ENCODE results near the gene COL18A1. TPM values are rescaled to one million over a fixed set of nuclear protein-coding genes. Genes with fewer than 3 reads are reported as not detected.

Gene COL18A1
- total RNA-seq, 4 donors from 2014 or later = 19.3 to 121 (median 23.3) TPM

DNA sequence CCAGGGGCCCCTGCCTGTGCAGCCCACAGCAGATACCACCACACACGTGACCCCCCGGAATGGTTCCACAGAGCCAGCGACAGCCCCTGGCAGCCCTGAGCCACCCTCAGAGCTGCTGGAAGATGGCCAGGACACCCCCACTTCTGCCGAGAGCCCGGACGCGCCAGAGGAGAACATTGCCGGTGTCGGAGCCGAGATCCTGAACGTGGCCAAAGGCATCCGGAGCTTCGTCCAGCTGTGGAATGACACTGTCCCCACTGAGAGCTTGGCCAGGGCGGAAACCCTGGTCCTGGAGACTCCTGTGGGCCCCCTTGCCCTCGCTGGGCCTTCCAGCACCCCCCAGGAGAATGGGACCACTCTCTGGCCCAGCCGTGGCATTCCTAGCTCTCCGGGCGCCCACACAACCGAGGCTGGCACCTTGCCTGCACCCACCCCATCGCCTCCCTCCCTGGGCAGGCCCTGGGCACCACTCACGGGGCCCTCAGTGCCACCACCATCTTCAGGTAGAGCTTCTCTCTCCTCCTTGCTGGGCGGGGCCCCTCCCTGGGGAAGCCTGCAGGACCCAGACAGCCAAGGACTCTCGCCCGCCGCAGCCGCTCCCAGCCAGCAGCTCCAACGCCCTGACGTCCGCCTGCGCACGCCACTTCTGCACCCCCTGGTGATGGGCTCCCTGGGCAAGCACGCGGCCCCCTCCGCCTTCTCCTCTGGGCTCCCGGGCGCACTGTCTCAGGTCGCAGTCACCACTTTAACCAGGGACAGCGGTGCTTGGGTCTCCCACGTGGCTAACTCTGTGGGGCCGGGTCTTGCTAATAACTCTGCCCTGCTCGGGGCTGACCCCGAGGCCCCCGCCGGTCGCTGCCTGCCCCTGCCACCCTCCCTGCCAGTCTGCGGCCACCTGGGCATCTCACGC lies 51.0 kb downstream of the COL18A1 start:
- in situ Hi-C loops (cut with MboI; ENCODE audit: low pct_ligation_motif_present in 1 of 4, low pct_unique_long_range_greater_than_20kb in 1 of 4, low sequenced_read_pairs in 3 of 4) = loop anchor here in 2 of 4 donors (25.0 kb wide), 2 partner anchors 169 to 294 kb away; partner anchors contain the start of gene POFUT2 (in 1 of the 2)
- no peaks in the 10 kb centered on the region for H3K9me3 ChIP-seq
- peak overlapping the region in 2 of 4 donors; percentile 12 to 32 for H3K27ac ChIP-seq
- H3K4me1 ChIP-seq = peaks cover 0 to 22% (median 13%) of the 10 kb centered on the region in 4 donors
- peak overlapping the region in 3 of 4 donors; percentile 2 to 27 (median 12) for H3K4me3 ChIP-seq
- no peaks in the 10 kb centered on the region for H3K27me3 ChIP-seq
- TF ChIP-seq, protein P1, sequence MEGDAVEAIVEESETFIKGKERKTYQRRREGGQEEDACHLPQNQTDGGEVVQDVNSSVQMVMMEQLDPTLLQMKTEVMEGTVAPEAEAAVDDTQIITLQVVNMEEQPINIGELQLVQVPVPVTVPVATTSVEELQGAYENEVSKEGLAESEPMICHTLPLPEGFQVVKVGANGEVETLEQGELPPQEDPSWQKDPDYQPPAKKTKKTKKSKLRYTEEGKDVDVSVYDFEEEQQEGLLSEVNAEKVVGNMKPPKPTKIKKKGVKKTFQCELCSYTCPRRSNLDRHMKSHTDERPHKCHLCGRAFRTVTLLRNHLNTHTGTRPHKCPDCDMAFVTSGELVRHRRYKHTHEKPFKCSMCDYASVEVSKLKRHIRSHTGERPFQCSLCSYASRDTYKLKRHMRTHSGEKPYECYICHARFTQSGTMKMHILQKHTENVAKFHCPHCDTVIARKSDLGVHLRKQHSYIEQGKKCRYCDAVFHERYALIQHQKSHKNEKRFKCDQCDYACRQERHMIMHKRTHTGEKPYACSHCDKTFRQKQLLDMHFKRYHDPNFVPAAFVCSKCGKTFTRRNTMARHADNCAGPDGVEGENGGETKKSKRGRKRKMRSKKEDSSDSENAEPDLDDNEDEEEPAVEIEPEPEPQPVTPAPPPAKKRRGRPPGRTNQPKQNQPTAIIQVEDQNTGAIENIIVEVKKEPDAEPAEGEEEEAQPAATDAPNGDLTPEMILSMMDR (IDR thresholded peaks at IDR 0.05) = no peak
- TF ChIP-seq EP300 (IDR thresholded peaks at IDR 0.05; ENCODE audit: low read depth) (no peak), POLR2A (IDR thresholded peaks at IDR 0.05) (no peak), POLR2AphosphoS5 (IDR thresholded peaks at IDR 0.05) (no peak)
- DNase-seq = no peak
- H3K36me3 ChIP-seq = no peaks in the 10 kb centered on the region
- WGBS, 2 donors (ENCODE audit: low coverage in 1 of 2) = 62 to 80% methylated on average over 2 to 43 of the region's 47 CpGs
- intact Hi-C loops (cut with DNase I; ENCODE audit: low total_unique reads) = no loop called here

GRCh38 chr21:45456584-45457160 lies 51.7 kb downstream of the COL18A1 start:
- DNase-seq = no peak
- intact Hi-C loops (cut with DNase I; ENCODE audit: low total_unique reads) (no loop called here), in situ Hi-C loops (cut with MboI; ENCODE audit: low pct_ligation_motif_present in 1 of 4, low pct_unique_long_range_greater_than_20kb in 1 of 4, low sequenced_read_pairs in 3 of 4) (loop anchor here in 2 of 4 donors (25.0 kb wide), 2 partner anchors 169 to 294 kb away; partner anchors contain the start of gene POFUT2 (in 1 of the 2))
- no peak for TF ChIP-seq POLR2AphosphoS5 (IDR thresholded peaks at IDR 0.05)
- TF ChIP-seq EP300 (IDR thresholded peaks at IDR 0.05; ENCODE audit: low read depth) = no peak
- no peak for TF ChIP-seq POLR2A (IDR thresholded peaks at IDR 0.05)
- TF ChIP-seq, protein P1 (IDR thresholded peaks at IDR 0.05) = no peak
- WGBS, 2 donors (ENCODE audit: low coverage in 1 of 2) = 76% methylated on average over 30 of the region's 38 CpGs; no CpG with 5 or more reads in 1 of the 2 donors
- no peak overlapping the region for H3K4me3 ChIP-seq
- peaks cover 0 to 22% (median 14%) of the 10 kb centered on the region in 4 donors for H3K4me1 ChIP-seq
- no peaks in the 10 kb centered on the region for H3K27me3 ChIP-seq
- H3K27ac ChIP-seq = no peak overlapping the region
- no peaks in the 10 kb centered on the region for H3K36me3 ChIP-seq
- peaks cover 0 to 3% of the 10 kb centered on the region in 2 donors for H3K9me3 ChIP-seq

DNA sequence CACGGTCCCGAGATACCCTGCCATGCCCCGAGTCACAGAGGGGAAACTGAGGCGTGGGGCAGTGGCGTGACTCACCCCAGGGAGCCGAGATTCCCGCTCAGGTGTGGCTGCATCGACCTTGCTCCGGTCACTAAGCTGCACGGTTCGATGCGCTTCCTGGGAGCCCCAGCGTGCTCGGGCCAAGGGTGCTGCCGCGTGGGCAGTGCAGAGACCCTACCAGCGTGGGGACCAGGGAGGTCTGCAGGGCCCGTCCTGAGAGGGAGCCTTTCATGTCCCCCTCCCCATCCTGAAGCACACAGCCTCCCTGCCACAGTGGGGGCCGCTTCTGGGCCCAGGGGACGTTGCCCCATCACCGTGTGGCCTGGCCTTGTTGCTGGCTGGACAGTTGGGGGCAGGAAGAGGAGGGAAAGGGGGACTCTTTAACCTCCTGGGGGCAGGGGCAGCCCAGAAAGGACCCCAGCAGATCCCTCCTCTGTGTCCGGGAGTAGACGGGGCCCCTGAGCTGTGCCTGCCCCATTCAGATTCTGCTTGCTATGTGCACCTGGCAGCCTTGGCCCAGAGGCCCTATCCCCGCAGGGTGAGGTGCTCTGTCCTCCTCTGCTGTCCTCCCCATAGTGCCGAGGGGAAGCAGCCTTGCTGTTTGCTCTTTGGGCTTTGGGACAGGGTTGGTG lies 52.3 kb downstream of the COL18A1 start:
- intact Hi-C loops (cut with DNase I; ENCODE audit: low total_unique reads) (no loop called here), in situ Hi-C loops (cut with MboI; ENCODE audit: low pct_ligation_motif_present in 1 of 4, low pct_unique_long_range_greater_than_20kb in 1 of 4, low sequenced_read_pairs in 3 of 4) (loop anchor here in 2 of 4 donors (25.0 kb wide), 2 partner anchors 170 to 295 kb away; partner anchors contain the start of gene POFUT2 (in 1 of the 2))
- TF ChIP-seq EP300 (IDR thresholded peaks at IDR 0.05; ENCODE audit: low read depth) (no peak), POLR2AphosphoS5 (IDR thresholded peaks at IDR 0.05) (no peak), POLR2A (IDR thresholded peaks at IDR 0.05) (no peak)
- TF ChIP-seq, protein P1 (IDR thresholded peaks at IDR 0.05) = no peak
- Histone ChIP-seq H3K9me3 (peaks cover 0 to 7% of the 10 kb centered on the region in 2 donors), H3K4me3 (no peak overlapping the region), H3K4me1 (peaks cover 0 to 22% (median 14%) of the 10 kb centered on the region in 4 donors), H3K36me3 (no peaks in the 10 kb centered on the region), H3K27ac (no peak overlapping the region), H3K27me3 (no peaks in the 10 kb centered on the region)
- no peak for DNase-seq
- WGBS, 2 donors (ENCODE audit: low coverage in 1 of 2) = 77% methylated on average over 23 of the region's 25 CpGs; no CpG with 5 or more reads in 1 of the 2 donors

Data from transverse colon (tissue), 4 donors.